Thoracic aorta (tissue), 2 donors: ENCODE data around the gene COX14. TPM values are rescaled to one million over a fixed set of nuclear protein-coding genes. Genes with fewer than 3 reads are reported as not detected.

ENCODE experiments used
- ATAC-seq: fragments of 150-250 bp; one replicate; pipeline ENCODE4 v1.8.0; 2017; ENCODE audit warnings: low read depth; ENCODE audit not compliant: insufficient number of reproducible peaks, low FRiP score
- DNase-seq: peaks from one replicate; pipeline ENCODE4 v3.0.0-alpha.2; 2020; ENCODE audit warnings: low spot score
- H3K27ac ChIP-seq, 2 donors: fragments of 200-600 bp; sonication (generic); 1 replicate in 1 of 2; 2 replicates in 1 of 2; pipeline ENCODE4 v1.5.1; 2016; ENCODE audit warnings: mild to moderate bottlenecking in 2 of 2, moderate library complexity in 2 of 2
- H3K27me3 ChIP-seq: fragments of 200-600 bp; sonication (generic); replicated peaks from 2 replicates; pipeline ENCODE4 v1.6.0; 2016; ENCODE audit warnings: mild to moderate bottlenecking; ENCODE audit not compliant: insufficient read depth
- H3K36me3 ChIP-seq: fragments of 200-600 bp; sonication (generic); one replicate; pipeline ENCODE4 v1.5.1; 2016
- H3K4me1 ChIP-seq, 2 donors: fragments of 200-600 bp; sonication (generic); 1 replicate in 1 of 2; 2 replicates in 1 of 2; pipeline versions ENCODE4 v1.5.1 to v1.6.0; 2016; ENCODE audit warnings: low read depth in 2 of 2, mild to moderate bottlenecking in 1 of 2; ENCODE audit not compliant: control insufficient read depth in 1 of 2
- H3K4me3 ChIP-seq: fragments of 200-600 bp; sonication (generic); 2 replicates; pipeline ENCODE4 v1.5.1; 2016; ENCODE audit warnings: mild to moderate bottlenecking
- H3K9me3 ChIP-seq: fragments of 200-600 bp; sonication (generic); 2 replicates; pipeline ENCODE4 v1.5.1; 2016
- CTCF ChIP-seq: fragments of 200-600 bp; sonication (generic); IDR thresholded peaks from one replicate; pipeline ENCODE4 v1.5.1; 2019; ENCODE audit warnings: antibody characterized with exemption
- total RNA-seq, 2 donors: library from RNA; depleted of rRNA; stranded (reverse); fragments of >200 nt; gene quantifications; one replicate each; pipeline versions ENCODE4 v1.1.0 to v1.2.3, GENCODE V29; 2016

COX14 gene
- total RNA-seq, 2 donors from 2014 or later: 50.8 to 57.2 TPM

DNA sequence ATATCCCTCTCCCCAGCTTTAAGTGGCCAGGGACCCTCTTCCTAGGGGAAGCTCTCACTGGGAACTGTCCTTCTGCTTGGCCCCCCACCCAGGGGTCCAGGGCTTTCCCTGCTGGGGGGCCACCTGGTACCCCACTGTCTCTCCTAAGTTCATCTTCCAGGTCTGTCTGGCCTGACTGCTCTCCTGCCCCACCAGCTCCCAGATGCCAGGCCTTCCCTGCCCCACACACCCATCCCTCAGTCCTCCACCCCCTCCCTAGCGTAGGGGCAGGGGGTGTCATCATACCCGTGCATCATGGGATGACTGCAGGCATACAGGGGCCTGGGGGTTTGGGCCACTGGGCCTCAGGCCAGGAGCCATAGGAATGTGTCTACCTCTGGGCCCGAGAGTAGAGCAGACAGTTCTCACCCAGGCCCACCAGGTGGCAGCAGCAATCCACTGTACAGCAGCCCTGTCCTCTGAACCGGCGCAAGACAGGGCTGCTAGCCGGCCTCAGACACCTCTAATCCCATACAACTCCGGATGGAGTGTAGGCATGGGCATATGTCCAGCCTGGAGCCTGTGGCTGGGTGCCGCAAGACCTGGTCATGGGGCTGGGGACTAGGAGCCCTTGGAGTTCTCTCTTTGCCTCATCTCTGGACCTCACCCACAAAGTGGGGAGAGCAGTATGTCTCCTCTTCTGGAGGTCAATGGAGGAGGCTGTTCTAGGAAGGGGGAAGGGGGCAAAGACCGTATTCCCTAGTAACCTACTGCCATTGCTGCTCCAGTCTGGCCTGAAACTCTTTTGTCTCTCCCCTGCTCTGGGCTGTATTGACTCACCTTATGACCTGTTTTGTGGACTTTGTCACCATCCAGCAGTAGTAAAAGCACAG is 36.9 kb upstream of the COX14 start:
- ATAC-seq: no peak
- Histone ChIP-seq H3K27me3 (no peaks in the 10 kb centered on the region), H3K4me1 (peaks cover 0 to 3% of the 10 kb centered on the region in 2 donors), H3K4me3 (no peak overlapping the region), H3K36me3 (no peaks in the 10 kb centered on the region), H3K27ac (no peak overlapping the region), H3K9me3 (no peaks in the 10 kb centered on the region)
- peak; percentile 95 for TF ChIP-seq CTCF
- no peak for DNase-seq

DNA sequence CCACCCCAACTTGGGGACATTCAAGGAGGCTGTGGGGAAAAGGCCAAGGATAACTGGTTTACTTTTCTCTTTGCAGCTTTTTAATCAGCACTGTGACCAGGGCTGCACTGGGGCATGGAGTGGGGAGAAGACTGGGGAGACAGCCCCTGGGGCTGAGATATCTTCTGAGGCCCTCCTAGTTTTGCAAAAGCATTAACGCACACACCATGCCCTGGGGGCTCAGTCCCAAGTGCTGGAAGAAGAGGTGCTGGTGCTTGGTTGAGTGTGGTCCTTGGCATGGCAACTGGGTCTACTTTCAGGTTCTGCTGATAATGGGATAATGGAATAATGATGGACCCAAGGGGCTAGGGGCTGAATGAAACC is 36.2 kb upstream of the COX14 start:
- Histone ChIP-seq H3K4me1 (peaks cover 0 to under 1% of the 10 kb centered on the region in 2 donors), H3K9me3 (no peaks in the 10 kb centered on the region), H3K4me3 (no peak overlapping the region), H3K27me3 (no peaks in the 10 kb centered on the region), H3K36me3 (no peaks in the 10 kb centered on the region), H3K27ac (no peak overlapping the region)
- DNase-seq: no peak
- TF ChIP-seq CTCF: no peak
- ATAC-seq: no peak

- ATAC-seq: no peak
- no peak for DNase-seq
- TF ChIP-seq CTCF: no peak
- Histone ChIP-seq H3K4me1 (no peaks in the 10 kb centered on the region), H3K27me3 (no peaks in the 10 kb centered on the region), H3K9me3 (no peaks in the 10 kb centered on the region), H3K36me3 (no peaks in the 10 kb centered on the region), H3K27ac (no peak overlapping the region), H3K4me3 (no peak overlapping the region)
Measured at GRCh38 chr12:50077099-50077498, 34.9 kb upstream of the COX14 start.

DNA sequence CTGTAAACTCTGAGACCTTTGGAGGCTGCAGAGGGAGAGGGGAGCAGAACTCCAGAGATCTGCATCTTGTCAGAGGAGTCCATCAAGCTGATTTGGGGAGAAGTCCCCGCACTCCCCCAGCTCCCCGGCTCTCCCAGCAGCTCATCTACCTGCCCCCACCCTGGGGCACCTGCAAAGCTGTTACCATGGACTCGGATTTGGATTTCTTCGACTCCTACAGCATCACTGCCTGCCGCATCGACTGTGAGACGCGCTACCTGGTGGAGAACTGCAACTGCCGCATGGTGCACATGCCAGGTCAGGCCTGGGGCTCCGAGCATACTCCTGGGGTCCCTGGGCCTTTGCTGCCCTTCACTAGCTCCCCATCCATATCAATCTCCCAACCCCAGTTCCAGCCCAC is 33.8 kb upstream of the COX14 start:
- H3K27ac ChIP-seq: no peak overlapping the region
- ATAC-seq: no peak
- TF ChIP-seq CTCF: no peak
- no peak for DNase-seq
- H3K27me3 ChIP-seq: no peaks in the 10 kb centered on the region
- no peak overlapping the region for H3K4me3 ChIP-seq
- no peaks in the 10 kb centered on the region for H3K4me1 ChIP-seq
- no peaks in the 10 kb centered on the region for H3K9me3 ChIP-seq
- H3K36me3 ChIP-seq: no peaks in the 10 kb centered on the region

GRCh38 chr12:50079771-50080170 is 32.3 kb upstream of the COX14 start:
- Histone ChIP-seq H3K27ac (no peak overlapping the region), H3K36me3 (no peaks in the 10 kb centered on the region), H3K9me3 (no peaks in the 10 kb centered on the region), H3K27me3 (no peaks in the 10 kb centered on the region), H3K4me3 (no peak overlapping the region), H3K4me1 (peaks cover 3 to 4% of the 10 kb centered on the region in 2 donors)
- no peak for DNase-seq
- no peak for ATAC-seq
- no peak for TF ChIP-seq CTCF
